Nephron progenitor cell (in vitro differentiated cells): ENCODE measurements around the gene UCKL1.

Experiments used
- DNase-seq: peaks from one replicate; pipeline ENCODE4 v3.0.0; 2021
- H3K27ac Mint-ChIP-seq: 2 replicates; pipeline ENCODE4 v1.8.0; 2021; ENCODE audit warnings: mild to moderate bottlenecking, moderate library complexity, mixed read lengths
- H3K27me3 Mint-ChIP-seq: 2 replicates; pipeline ENCODE4 v1.8.0; 2021; ENCODE audit warnings: mild to moderate bottlenecking, low read depth, mixed read lengths; ENCODE audit not compliant: poor library complexity
- H3K36me3 Mint-ChIP-seq: 2 replicates; pipeline ENCODE4 v1.8.0; 2021; ENCODE audit warnings: low read depth, mixed read lengths
- H3K4me1 Mint-ChIP-seq: 2 replicates; pipeline ENCODE4 v1.8.0; 2021; ENCODE audit warnings: mixed read lengths
- H3K4me3 Mint-ChIP-seq: 2 replicates; pipeline ENCODE4 v1.8.0; 2021; ENCODE audit warnings: mild to moderate bottlenecking, moderate library complexity, mixed read lengths
- H3K9me3 Mint-ChIP-seq: 2 replicates; pipeline ENCODE4 v1.8.0; 2021; ENCODE audit warnings: mild to moderate bottlenecking, moderate library complexity, mixed read lengths
- CTCF ChIP-seq: fragments of 200-600 bp; sonication (generic); IDR thresholded peaks from 2 replicates; pipeline ENCODE4 v1.5.0; 2021; ENCODE audit warnings: antibody characterized with exemption

UCKL1 gene

DNA sequence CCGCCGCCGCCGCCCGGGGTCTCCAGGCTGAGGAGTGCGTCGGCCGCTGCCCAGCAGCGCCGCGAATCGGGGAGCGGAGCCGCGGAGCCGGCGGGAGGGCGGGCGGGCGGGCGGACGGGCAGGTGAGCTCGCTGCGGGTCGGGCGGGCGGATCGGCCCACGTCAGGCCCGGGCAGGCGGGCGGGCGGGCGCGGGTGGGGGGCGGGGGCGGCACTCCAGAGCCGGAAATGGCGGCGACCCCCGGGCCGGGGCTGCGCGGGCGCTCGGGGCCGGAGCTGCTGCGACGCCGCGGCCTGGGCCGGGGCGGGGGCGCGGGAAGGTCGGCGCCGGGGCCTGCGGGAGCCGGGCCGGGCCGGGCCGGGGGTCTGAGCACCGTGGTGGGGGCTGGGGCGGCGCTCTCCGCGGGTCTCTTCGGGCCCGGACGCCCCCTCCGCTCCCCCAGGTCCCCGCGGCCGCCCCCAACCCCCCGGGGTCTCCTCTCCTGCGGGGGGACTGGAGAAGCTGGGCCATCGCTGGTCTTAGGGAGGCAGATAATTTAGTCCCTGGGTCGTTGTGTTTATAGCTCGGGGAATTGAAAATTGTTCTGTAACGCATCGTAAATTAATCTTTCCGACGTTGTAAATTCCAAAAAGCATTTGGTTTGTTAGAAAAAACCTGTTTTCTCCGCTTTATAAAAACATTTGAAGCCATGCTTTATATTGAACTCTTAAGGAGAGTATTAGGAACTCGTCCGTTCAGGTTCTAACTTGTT, 60.8 kb downstream of the UCKL1 start:
- Mint-ChIP-seq H3K4me3 (peak overlapping the region; percentile 89), H3K27ac (peak overlapping the region; percentile 43), H3K36me3 (peaks cover 15% of the 10 kb centered on the region), H3K27me3 (peaks cover 3% of the 10 kb centered on the region), H3K9me3 (no peaks in the 10 kb centered on the region), H3K4me1 (peaks cover 39% of the 10 kb centered on the region)
- TF ChIP-seq CTCF = no peak
- no peak for DNase-seq

DNA sequence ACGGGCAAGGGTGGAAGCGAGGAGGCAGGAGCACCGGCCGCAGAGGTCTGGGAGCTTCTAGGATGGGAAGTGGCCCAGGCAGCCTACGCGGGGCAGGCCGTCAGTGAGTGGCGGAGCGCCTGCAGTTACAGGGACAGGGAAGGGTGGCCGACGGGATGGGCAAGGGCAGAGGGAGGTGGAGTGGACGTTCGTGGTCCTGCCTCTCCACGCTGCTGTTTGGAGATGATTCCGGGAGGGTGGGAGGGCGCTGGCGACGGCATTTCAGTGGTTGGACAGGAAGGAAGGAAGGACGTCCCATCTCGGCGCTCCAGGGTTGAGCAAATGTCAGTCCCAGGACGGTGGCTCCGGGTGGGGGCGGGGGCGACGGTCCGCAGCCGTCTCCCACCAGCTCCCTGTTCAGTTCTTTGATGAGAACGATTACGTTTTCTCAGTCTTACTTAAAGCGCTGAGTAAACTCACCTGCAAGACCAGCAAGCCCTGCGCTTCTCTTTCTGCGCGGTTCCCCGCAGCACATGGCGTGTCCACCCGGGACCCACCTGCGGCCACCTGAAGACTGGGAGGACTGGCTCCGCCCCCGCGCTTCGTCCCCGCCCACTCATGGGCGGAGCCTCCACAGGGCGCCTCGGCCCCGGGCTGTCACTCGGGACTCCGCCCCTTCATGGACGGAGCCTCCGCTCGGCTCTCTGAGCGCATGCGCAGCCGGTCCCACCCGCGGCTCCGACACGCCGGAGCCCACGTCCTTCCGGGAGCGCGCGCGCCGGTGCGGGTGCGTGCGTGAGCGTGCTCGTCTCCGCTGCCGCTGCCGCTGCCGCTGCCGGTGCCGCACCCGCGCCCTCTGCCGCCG, 61.6 kb downstream of the UCKL1 start, which contains the start of gene DNAJC5:
Gene DNAJC5, plus strand, starts transcription at position 769 of the 844 bp plus-strand sequence. CDS start 33,220 bp downstream, outside the sequence.
- peaks cover 3% of the 10 kb centered on the region for H3K27me3 Mint-ChIP-seq
- H3K4me1 Mint-ChIP-seq = peaks cover 39% of the 10 kb centered on the region

DNA sequence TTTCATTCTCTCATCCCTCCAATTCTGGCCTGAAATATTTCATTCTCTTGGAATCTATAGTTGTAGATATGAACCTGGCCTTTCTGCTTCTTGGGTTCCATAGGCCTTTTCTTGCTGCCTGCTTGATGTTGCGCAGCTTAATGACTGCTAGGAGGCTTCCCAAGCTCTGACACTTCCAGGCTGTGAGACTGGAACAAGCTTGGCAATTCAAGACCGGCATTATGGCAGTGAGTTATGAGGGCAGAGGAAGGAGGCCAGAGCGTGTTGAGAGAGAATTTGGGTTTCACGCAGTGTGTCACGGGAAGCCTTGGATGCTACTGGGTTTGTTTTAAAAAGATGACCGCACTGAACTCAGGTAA, 62.2 kb downstream of the UCKL1 start:
- DNase-seq = no peak
- peak overlapping the region; percentile 82 for H3K4me3 Mint-ChIP-seq
- TF ChIP-seq CTCF = no peak
- H3K27ac Mint-ChIP-seq = no peak overlapping the region
- no peaks in the 10 kb centered on the region for H3K9me3 Mint-ChIP-seq
- peaks cover 29% of the 10 kb centered on the region for H3K36me3 Mint-ChIP-seq
- peaks cover 3% of the 10 kb centered on the region for H3K27me3 Mint-ChIP-seq
- H3K4me1 Mint-ChIP-seq = peaks cover 35% of the 10 kb centered on the region

More for the DNA sequence above, 61.6 kb downstream of the UCKL1 start, which contains the start of gene DNAJC5:
- Mint-ChIP-seq H3K27ac (peak within 1 kb of the TSS; percentile 43), H3K4me3 (peak within 1 kb of the TSS; percentile 89), H3K9me3 (no peaks in the 10 kb centered on the region), H3K36me3 (peaks cover 23% of the 10 kb centered on the region)
- no peak for TF ChIP-seq CTCF
- peak; percentile 94 for DNase-seq

- no peak for DNase-seq
Observed at GRCh38 chr20:63892402-63892801, 63.8 kb downstream of the UCKL1 start.

More at GRCh38 chr20:63892402-63892801, 63.8 kb downstream of the UCKL1 start:
- TF ChIP-seq CTCF = no peak
- H3K9me3 Mint-ChIP-seq = no peaks in the 10 kb centered on the region
- peak overlapping the region; percentile 25 for H3K27ac Mint-ChIP-seq
- no peak overlapping the region for H3K4me3 Mint-ChIP-seq
- H3K27me3 Mint-ChIP-seq = peaks cover 3% of the 10 kb centered on the region
- peaks cover 29% of the 10 kb centered on the region for H3K36me3 Mint-ChIP-seq
- H3K4me1 Mint-ChIP-seq = peaks cover 24% of the 10 kb centered on the region
